ENCODE measurements around the gene EVA1A. TPM values are rescaled to one million over a fixed set of nuclear protein-coding genes. Genes with fewer than 3 reads are reported as not detected.

EVA1A gene
- total RNA-seq, 1 donor from 2014 or later = 19.0 TPM

- TF ChIP-seq EZH2 (IDR thresholded peaks at IDR 0.05; ENCODE audit: insufficient read depth, low read length) (no peak), CTCF (IDR thresholded peaks at IDR 0.05; ENCODE audit: insufficient read depth, low read depth, low read length) (no peak)
- no peak overlapping the region for H3K4me2 ChIP-seq (ENCODE audit: low read length)
- H3K27me3 Mint-ChIP-seq (ENCODE audit: low read depth, unreplicated experiment) = no peaks in the 10 kb centered on the region
- peaks cover 4% of the 10 kb centered on the region for H3K9me3 Mint-ChIP-seq (ENCODE audit: unreplicated experiment)
- no peak for DNase-seq (ENCODE audit: low read depth)
- H3K36me3 Mint-ChIP-seq (ENCODE audit: low read depth, unreplicated experiment) = peaks cover 22% of the 10 kb centered on the region
- no peak overlapping the region for H3K27ac ChIP-seq (ENCODE audit: low read depth, low read length)
- H3K4me1 Mint-ChIP-seq (ENCODE audit: low read depth, unreplicated experiment) = peaks cover 3% of the 10 kb centered on the region
- H4K20me1 ChIP-seq (ENCODE audit: insufficient read depth, low read length) = peaks cover 73% of the 10 kb centered on the region
- no peaks in the 10 kb centered on the region for H3K9me3 ChIP-seq (ENCODE audit: insufficient read depth, low read depth, low read length)
- H2AFZ ChIP-seq (ENCODE audit: low read depth, low read length) = no peak overlapping the region
- H3K4me3 Mint-ChIP-seq (ENCODE audit: unreplicated experiment) = no peak overlapping the region
- peak; percentile 20 for FAIRE-seq
- no peak overlapping the region for H3K27ac Mint-ChIP-seq (ENCODE audit: unreplicated experiment)
- peaks cover 7% of the 10 kb centered on the region for H3K36me3 ChIP-seq (ENCODE audit: insufficient read depth, low read length)
- no peaks in the 10 kb centered on the region for H3K27me3 ChIP-seq (ENCODE audit: insufficient read depth, low read length)
- no peak overlapping the region for H3K4me3 ChIP-seq (ENCODE audit: insufficient read depth, low read depth, low read length)
- H3K9ac ChIP-seq (ENCODE audit: low read length) = no peak overlapping the region
- H3K4me1 ChIP-seq (ENCODE audit: insufficient read depth, low read length) = no peaks in the 10 kb centered on the region
- peaks cover 98% of the 10 kb centered on the region for H3K79me2 ChIP-seq (ENCODE audit: insufficient read depth, low read length)
These were observed 21.9 kb downstream of the EVA1A start for GRCh38 chr2:75538521-75539490.

GRCh38 chr2:75537658-75538057 lies 23.1 kb downstream of the EVA1A start:
- Histone ChIP-seq H2AFZ (ENCODE audit: low read depth, low read length) (no peak overlapping the region), H3K4me2 (ENCODE audit: low read length) (no peak overlapping the region), H3K4me1 (ENCODE audit: insufficient read depth, low read length) (no peaks in the 10 kb centered on the region), H3K4me3 (ENCODE audit: insufficient read depth, low read depth, low read length) (no peak overlapping the region), H3K9ac (ENCODE audit: low read length) (no peak overlapping the region), H3K27me3 (ENCODE audit: insufficient read depth, low read length) (no peaks in the 10 kb centered on the region), H4K20me1 (ENCODE audit: insufficient read depth, low read length) (peaks cover 75% of the 10 kb centered on the region), H3K79me2 (ENCODE audit: insufficient read depth, low read length) (peaks cover 96% of the 10 kb centered on the region), H3K27ac (ENCODE audit: low read depth, low read length) (no peak overlapping the region), H3K9me3 (ENCODE audit: insufficient read depth, low read depth, low read length) (no peaks in the 10 kb centered on the region), H3K36me3 (ENCODE audit: insufficient read depth, low read length) (peaks cover 7% of the 10 kb centered on the region)
- peaks cover 22% of the 10 kb centered on the region for H3K36me3 Mint-ChIP-seq (ENCODE audit: low read depth, unreplicated experiment)
- H3K27me3 Mint-ChIP-seq (ENCODE audit: low read depth, unreplicated experiment) = no peaks in the 10 kb centered on the region
- TF ChIP-seq EZH2 (IDR thresholded peaks at IDR 0.05; ENCODE audit: insufficient read depth, low read length) (no peak), CTCF (IDR thresholded peaks at IDR 0.05; ENCODE audit: insufficient read depth, low read depth, low read length) (no peak)
- FAIRE-seq (no peak), DNase-seq (ENCODE audit: low read depth) (no peak)
- peaks cover 3% of the 10 kb centered on the region for H3K4me1 Mint-ChIP-seq (ENCODE audit: low read depth, unreplicated experiment)
- H3K9me3 Mint-ChIP-seq (ENCODE audit: unreplicated experiment) = peaks cover 4% of the 10 kb centered on the region
- H3K27ac Mint-ChIP-seq (ENCODE audit: unreplicated experiment) = no peak overlapping the region
- H3K4me3 Mint-ChIP-seq (ENCODE audit: unreplicated experiment) = no peak overlapping the region

GRCh38 chr2:75533135-75533534 lies 27.6 kb downstream of the EVA1A start:
- peaks cover 2% of the 10 kb centered on the region for H3K4me1 ChIP-seq (ENCODE audit: insufficient read depth, low read length)
- no peaks in the 10 kb centered on the region for H3K27me3 ChIP-seq (ENCODE audit: insufficient read depth, low read length)
- no peaks in the 10 kb centered on the region for H3K36me3 ChIP-seq (ENCODE audit: insufficient read depth, low read length)
- H3K4me3 Mint-ChIP-seq (ENCODE audit: unreplicated experiment) = no peak overlapping the region
- no peaks in the 10 kb centered on the region for H3K4me1 Mint-ChIP-seq (ENCODE audit: low read depth, unreplicated experiment)
- peaks cover 97% of the 10 kb centered on the region for H3K79me2 ChIP-seq (ENCODE audit: insufficient read depth, low read length)
- H3K4me3 ChIP-seq (ENCODE audit: insufficient read depth, low read depth, low read length) = no peak overlapping the region
- H3K9me3 ChIP-seq (ENCODE audit: insufficient read depth, low read depth, low read length) = no peaks in the 10 kb centered on the region
- no peak overlapping the region for H2AFZ ChIP-seq (ENCODE audit: low read depth, low read length)
- no peaks in the 10 kb centered on the region for H3K9me3 Mint-ChIP-seq (ENCODE audit: unreplicated experiment)
- FAIRE-seq (no peak), DNase-seq (ENCODE audit: low read depth) (no peak)
- TF ChIP-seq CTCF (IDR thresholded peaks at IDR 0.05; ENCODE audit: insufficient read depth, low read depth, low read length) (no peak), EZH2 (IDR thresholded peaks at IDR 0.05; ENCODE audit: insufficient read depth, low read length) (no peak)
- no peaks in the 10 kb centered on the region for H3K27me3 Mint-ChIP-seq (ENCODE audit: low read depth, unreplicated experiment)
- H3K4me2 ChIP-seq (ENCODE audit: low read length) = no peak overlapping the region
- H3K27ac ChIP-seq (ENCODE audit: low read depth, low read length) = no peak overlapping the region
- H3K9ac ChIP-seq (ENCODE audit: low read length) = no peak overlapping the region
- peaks cover 79% of the 10 kb centered on the region for H4K20me1 ChIP-seq (ENCODE audit: insufficient read depth, low read length)
- no peak overlapping the region for H3K27ac Mint-ChIP-seq (ENCODE audit: unreplicated experiment)
- H3K36me3 Mint-ChIP-seq (ENCODE audit: low read depth, unreplicated experiment) = peaks cover 4% of the 10 kb centered on the region
